ACC112 (cell line): ENCODE measurements around the gene GATA5.

Experiments used
- H2AFZ ChIP-seq: fragments of 200-600 bp; sonication (generic); one replicate; pipeline ENCODE4 v1.6.0; 2017; ENCODE audit warnings: antibody characterized with exemption, low read length; ENCODE audit not compliant: unreplicated experiment
- H3K27ac ChIP-seq: fragments of 200-600 bp; sonication (generic); 2 replicates; pipeline ENCODE4 v1.5.1; 2014; ENCODE audit warnings: low read depth, mild to moderate bottlenecking, antibody characterized with exemption, low read length, moderate library complexity
- H3K27me3 ChIP-seq: fragments of 200-600 bp; sonication (generic); 2 replicates; pipeline ENCODE4 v1.6.1; 2014; ENCODE audit warnings: mild to moderate bottlenecking, antibody characterized with exemption, low read length, moderate library complexity, mixed read lengths; ENCODE audit not compliant: insufficient read depth
- H3K36me3 ChIP-seq: fragments of 200-600 bp; sonication (generic); 2 replicates; pipeline ENCODE4 v1.6.1; 2016; ENCODE audit warnings: mild to moderate bottlenecking, antibody characterized with exemption, low read length, moderate library complexity, mixed read lengths; ENCODE audit not compliant: insufficient read depth
- H3K4me1 ChIP-seq: fragments of 200-600 bp; sonication (generic); one replicate; pipeline ENCODE4 v1.6.1; 2016; ENCODE audit warnings: low read length, mixed read lengths; ENCODE audit not compliant: insufficient read depth, unreplicated experiment, control insufficient read depth
- H3K4me3 ChIP-seq: fragments of 200-600 bp; sonication (generic); 2 replicates; pipeline ENCODE4 v1.5.1; 2014; ENCODE audit warnings: mild to moderate bottlenecking, low read depth, low read length
- H3K79me2 ChIP-seq: fragments of 200-600 bp; sonication (generic); one replicate; pipeline ENCODE4 v1.6.0; 2016; ENCODE audit warnings: low read length; ENCODE audit not compliant: control insufficient read depth, unreplicated experiment, insufficient read depth

Gene GATA5

DNA sequence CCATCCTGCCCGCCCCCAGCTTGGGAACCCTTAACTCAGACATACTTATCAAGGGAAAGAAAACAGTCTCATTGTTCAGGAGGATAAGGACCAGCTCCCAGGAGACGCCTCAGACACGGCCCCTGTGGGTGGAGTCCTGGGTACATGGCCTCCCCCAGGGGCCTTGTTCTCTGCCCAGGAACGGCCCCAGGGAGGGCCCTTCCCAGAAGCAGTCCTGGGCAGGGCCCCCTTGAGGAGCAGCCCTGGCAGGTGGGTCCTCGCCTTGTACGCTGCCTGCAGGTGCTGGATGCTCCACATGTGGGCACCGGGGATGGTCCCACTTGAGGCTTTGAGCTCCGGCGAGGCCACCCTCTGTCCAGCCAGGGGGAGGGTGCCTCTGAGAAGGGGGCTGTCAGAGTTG lies 4.5 kb upstream of the GATA5 start:
- Histone ChIP-seq H2AFZ (no peak overlapping the region), H3K4me1 (no peaks in the 10 kb centered on the region), H3K27me3 (peaks cover 69% of the 10 kb centered on the region), H3K36me3 (no peaks in the 10 kb centered on the region), H3K4me3 (no peak overlapping the region), H3K27ac (no peak overlapping the region), H3K79me2 (no peaks in the 10 kb centered on the region)

DNA sequence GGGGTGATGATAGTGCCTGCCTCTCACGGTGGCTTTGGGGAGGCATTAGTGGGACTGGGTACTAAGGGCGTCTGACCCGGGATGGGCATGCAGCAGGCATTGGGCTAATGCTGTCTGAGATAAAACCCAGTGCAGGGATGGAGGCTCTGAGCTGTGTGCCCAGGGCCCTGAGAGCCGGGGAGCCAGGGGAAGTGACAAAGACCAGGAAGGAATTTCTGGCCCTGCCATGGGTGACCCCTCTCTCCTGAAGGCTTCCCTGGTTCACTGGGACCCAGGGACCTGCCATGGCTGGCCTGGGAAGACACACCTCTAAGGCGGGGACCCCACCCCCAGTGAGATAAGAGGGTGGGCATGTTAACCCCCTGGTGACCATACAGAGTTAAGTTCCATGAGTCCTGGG lies 3.9 kb upstream of the GATA5 start:
- Histone ChIP-seq H3K4me3 (no peak overlapping the region), H3K79me2 (no peaks in the 10 kb centered on the region)

DNA sequence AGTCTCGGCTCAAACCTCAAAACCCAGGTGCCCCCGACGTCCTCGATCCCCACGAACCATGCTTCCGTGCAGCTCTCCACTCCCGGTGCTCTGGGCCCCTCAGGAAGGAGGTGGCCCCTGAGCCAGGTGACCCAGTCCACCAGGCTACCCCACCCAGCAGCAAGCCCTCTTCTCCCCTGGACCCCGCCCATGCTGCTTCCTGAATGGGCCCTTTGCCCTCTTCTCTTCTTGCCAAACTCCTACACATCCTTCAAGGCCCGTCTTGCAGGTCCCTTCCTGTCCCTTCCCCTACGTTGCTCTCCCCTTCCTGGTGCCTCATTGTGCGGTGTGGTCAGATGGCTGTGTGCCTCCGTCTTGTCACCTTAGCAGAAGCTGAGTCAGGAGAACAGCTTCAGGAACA lies 3.4 kb upstream of the GATA5 start:
- H3K79me2 ChIP-seq: no peaks in the 10 kb centered on the region
- no peaks in the 10 kb centered on the region for H3K36me3 ChIP-seq
- H3K27me3 ChIP-seq: peaks cover 71% of the 10 kb centered on the region
- no peaks in the 10 kb centered on the region for H3K4me1 ChIP-seq
- no peak overlapping the region for H3K4me3 ChIP-seq
- no peak overlapping the region for H3K27ac ChIP-seq
- no peak overlapping the region for H2AFZ ChIP-seq

More for the DNA sequence above, 3.9 kb upstream of the GATA5 start:
- Histone ChIP-seq H2AFZ (no peak overlapping the region), H3K27ac (no peak overlapping the region), H3K36me3 (no peaks in the 10 kb centered on the region), H3K27me3 (peaks cover 69% of the 10 kb centered on the region), H3K4me1 (no peaks in the 10 kb centered on the region)

DNA sequence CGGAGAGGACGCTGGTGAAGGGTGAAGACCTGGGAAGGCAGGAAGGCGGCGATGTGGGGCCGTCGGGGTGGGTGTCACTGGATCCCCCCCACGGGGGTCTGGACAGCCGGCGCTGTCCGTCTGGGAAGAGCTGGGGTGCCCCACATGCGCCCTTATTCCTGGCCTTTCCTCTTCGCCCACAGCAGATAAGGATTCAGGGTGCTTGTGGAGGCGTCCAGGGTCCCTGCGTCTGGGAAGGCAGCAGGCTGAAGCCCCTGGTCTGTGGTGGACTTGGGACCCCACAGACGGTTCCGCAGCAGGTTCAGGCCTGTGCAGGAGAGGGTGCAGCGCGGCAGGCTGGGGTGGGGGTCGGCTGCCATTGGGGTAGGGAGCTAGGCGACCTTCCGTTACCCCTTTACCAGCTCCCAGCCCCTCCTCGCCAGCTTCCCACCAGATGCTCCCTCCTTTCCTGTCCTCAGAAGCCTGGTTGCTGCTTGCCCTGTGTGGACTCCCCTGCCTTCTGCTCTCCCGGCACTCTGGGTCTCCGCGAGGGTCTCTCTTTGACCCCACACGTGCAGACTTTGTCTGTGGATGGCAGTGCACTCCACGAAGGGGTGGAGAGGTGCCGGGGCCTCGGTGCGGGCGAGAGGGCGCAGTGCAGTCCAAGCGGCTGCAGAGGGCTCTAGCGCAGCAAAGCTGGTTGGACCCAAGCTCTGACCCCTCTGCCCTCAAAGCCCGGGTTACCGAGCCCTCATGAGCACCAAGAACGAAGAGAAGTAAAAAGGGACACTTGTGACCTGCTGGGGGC lies 2.1 kb upstream of the GATA5 start:
- H3K36me3 ChIP-seq: no peaks in the 10 kb centered on the region
- H3K27ac ChIP-seq: no peak overlapping the region
- H3K4me1 ChIP-seq: no peaks in the 10 kb centered on the region
- H3K4me3 ChIP-seq: no peak overlapping the region
- H2AFZ ChIP-seq: no peak overlapping the region
- no peaks in the 10 kb centered on the region for H3K79me2 ChIP-seq
- peaks cover 83% of the 10 kb centered on the region for H3K27me3 ChIP-seq

DNA sequence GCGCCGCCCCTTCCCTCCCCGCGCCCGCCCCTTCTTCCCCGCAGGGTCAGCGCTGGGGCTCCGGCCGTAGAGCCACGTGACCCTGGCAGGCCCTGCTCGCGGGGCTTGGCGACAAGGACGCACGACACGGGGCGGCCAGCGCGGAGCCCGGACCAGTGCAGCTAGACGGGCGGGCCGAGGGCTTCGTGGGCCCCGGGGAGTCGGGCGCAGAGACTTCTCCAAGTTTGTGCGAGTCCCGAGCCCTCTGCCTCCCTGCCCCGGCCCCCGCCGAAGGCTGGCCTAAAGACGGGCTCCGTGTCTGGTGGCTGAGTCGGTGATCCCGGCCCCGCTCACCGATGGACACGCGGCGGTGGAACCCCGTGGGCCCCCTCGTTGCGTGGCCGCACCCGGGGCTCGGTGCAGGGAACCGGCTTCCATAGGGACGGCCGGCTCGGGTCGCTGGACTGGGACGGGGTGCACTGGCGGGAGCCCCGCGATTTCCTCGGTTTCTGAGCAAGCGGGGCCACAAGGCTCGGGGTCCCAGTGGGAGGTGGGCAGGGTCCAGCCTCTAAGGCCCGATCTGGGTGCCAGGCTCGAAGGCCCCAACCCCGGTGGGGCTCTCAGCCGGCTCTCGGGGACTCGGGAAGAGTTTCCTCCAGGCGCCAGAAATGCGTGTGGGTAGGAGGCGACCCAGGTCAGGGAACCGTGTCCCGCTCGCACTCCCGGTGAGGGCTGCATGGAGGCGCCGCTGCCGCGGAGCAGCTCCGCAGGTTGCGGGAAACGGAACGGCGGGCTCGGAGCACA lies 452 bp upstream of the GATA5 start:
- H3K4me3 ChIP-seq: no peak overlapping the region; the same call in 1 of the 2 replicates
- H2AFZ ChIP-seq: no peak overlapping the region
- H3K4me1 ChIP-seq: no peaks in the 10 kb centered on the region
- no peak overlapping the region for H3K27ac ChIP-seq
- H3K36me3 ChIP-seq: no peaks in the 10 kb centered on the region
- no peaks in the 10 kb centered on the region for H3K79me2 ChIP-seq
- peaks cover 70% of the 10 kb centered on the region for H3K27me3 ChIP-seq

DNA sequence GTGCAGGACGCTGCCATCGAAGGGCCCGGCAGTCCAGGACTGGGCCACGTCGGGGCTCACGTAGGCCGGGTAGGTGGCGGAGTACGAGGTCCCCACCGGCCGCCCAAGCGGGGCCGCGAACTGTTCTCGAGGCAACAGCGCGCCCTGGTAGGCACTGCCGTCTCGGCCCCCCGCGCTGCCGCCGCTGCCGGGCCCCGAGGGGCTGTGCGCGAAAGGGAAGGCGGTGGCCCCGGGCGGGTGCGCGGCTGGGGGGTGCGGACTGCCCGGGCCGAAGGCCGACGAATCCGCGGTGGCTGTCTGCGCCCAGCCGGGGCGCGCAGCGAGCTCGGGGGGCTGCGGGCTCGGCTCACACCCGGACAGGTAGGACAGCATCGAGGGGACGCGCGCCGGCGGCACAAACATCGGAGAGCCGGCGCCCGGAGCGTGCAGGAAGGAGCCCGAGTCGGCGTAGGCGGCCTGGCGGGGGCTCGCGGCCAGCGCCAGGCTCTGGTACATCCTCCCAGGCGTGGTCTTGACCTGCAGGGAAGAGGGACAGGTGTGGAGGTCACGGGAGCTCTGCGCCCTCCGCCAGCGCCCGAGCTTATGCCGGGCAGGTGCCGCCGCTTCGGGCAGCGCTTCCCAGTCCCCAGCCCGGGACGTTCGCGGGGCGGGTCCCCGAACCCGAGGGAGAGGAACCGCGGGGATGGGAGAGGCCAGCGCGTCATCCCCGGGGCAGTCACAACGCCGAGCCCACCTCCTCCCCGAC lies 596 bp downstream of the GATA5 start:
- Histone ChIP-seq H3K4me3 (no peak overlapping the region), H3K4me1 (no peaks in the 10 kb centered on the region), H3K79me2 (no peaks in the 10 kb centered on the region), H3K27ac (no peak overlapping the region), H3K27me3 (peaks cover 77% of the 10 kb centered on the region), H2AFZ (no peak overlapping the region), H3K36me3 (no peaks in the 10 kb centered on the region)

DNA sequence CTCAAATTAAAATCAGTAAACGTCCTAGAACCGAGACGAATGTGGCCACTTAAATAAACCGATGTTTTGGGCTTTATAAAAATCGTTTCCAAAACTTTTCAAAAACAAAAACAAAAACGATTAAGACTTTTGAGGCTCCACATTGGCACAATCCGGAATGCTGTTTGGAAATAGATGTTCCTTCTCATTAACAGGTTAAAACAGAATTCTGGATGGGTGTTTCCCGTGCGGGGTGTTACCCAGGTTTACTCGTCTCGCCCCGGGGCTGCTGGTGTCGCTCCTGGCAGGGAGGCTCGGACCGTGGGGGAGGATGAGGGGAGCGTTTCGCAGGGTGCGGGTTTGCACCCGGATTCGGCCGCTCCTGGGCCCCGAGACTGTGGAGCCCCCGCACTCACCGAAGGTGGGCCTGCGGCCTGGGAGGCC lies 1.2 kb downstream of the GATA5 start:
- H3K79me2 ChIP-seq: no peaks in the 10 kb centered on the region

DNA sequence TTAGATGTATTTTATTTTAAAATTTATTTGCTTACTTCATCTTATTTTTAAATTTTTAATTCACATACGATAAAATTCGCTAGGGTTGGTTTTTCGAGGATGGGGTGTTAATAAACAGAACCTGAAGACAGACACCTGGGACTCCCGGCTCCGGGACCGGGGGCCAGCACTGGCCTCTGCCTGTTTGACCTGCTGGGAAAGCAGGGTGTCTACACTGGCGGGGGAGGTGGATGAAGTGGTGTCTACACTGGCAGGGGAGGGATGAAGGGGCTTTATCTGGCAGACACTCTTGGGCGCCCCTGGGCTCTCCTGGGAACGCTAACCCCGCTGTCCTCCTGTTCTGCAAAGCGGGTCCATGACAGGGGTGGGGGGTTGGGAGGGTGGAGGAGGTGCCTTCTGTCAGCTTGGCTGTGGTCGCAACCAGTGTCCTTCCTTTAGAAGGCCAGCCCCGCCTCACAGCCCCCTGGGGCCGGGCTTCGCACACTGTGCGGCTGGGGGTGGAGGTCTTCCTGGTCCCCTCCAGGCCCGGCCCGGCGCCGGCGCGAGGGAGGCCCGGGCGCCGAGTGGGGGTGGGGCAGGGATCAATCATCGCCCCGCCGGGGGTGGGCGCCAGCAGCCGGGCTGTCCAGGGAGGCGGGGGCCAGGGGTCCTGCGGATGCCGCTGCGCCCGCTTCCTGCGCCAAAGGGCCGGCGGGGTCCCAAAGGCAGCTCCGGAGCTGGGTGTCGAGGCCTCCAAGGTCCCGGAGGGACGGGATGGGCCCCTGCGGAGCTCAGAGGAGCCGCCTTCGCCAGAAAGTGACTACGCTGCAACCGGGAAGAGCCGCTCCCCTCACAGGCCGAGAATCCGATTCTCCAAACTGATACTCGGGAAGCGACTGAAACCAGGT lies 1.8 kb downstream of the GATA5 start:
- no peaks in the 10 kb centered on the region for H3K36me3 ChIP-seq
- H2AFZ ChIP-seq: no peak overlapping the region
- no peaks in the 10 kb centered on the region for H3K4me1 ChIP-seq
- H3K79me2 ChIP-seq: no peaks in the 10 kb centered on the region
- peak overlapping the region; percentile 18; the same call in 1 of the 2 replicates for H3K4me3 ChIP-seq
- H3K27me3 ChIP-seq: peaks cover 81% of the 10 kb centered on the region
- H3K27ac ChIP-seq: no peak overlapping the region

More for the DNA sequence above, 1.2 kb downstream of the GATA5 start:
- H3K36me3 ChIP-seq: no peaks in the 10 kb centered on the region
- no peak overlapping the region for H2AFZ ChIP-seq
- no peak overlapping the region for H3K27ac ChIP-seq
- H3K4me1 ChIP-seq: no peaks in the 10 kb centered on the region
- H3K4me3 ChIP-seq: peak overlapping the region; percentile 18; the same call in 1 of the 2 replicates
- H3K27me3 ChIP-seq: peaks cover 81% of the 10 kb centered on the region

DNA sequence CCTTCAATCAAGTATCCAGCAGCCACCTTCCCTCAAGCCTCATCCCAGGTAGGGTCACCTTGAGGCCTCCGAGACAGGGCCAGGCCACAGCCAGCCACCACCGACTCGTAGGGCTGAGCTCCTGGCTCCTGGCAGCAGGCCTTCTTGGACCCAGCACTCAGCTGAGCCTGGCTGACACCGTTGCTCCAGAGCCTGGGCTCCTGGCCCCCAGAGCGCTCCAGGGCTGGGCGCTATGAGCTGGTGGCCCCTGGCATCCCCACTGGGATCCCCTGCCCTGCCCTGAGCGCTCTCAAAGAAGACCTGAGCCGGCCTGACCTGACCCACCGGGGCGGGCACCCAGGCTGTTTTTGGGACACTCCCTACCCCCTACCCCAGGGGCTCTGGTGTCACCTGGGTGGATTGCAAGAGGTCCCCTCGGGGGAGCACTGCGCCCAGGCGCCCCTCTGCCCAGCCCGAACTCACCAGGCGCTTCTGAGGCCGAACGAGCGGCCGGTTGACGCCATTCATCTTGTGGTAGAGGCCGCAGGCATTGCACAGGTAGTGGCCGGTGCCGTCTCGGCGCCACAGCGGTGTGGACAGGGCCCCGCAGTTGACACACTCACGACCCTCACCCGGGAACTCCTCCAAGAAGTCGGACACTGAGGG lies 2.7 kb downstream of the GATA5 start:
- H3K27me3 ChIP-seq: peaks cover 80% of the 10 kb centered on the region
- H3K27ac ChIP-seq: no peak overlapping the region

More for the DNA sequence above, 2.7 kb downstream of the GATA5 start:
- H3K4me1 ChIP-seq: no peaks in the 10 kb centered on the region
- H3K79me2 ChIP-seq: no peaks in the 10 kb centered on the region
- H3K36me3 ChIP-seq: no peaks in the 10 kb centered on the region
- H3K4me3 ChIP-seq: no peak overlapping the region
- no peak overlapping the region for H2AFZ ChIP-seq
